Stimulated activated CD8-positive, alpha-beta memory T cell treated with anti-CD3 and anti-CD28 coated beads, Interleukin-12 subunit alpha, Interleukin-12 subunit beta, amount 100 ng/mL, for 1 hour (primary cell): ENCODE data around the gene CREB3L4.
A peak's percentile ranks its signal among the peaks of the same experiment; 100 is the strongest.

ENCODE experiments used
- DNase-seq: peaks from one replicate; pipeline ENCODE4 v3.0.0-alpha.2; 2020; ENCODE audit warnings: low read depth

Gene CREB3L4

DNA sequence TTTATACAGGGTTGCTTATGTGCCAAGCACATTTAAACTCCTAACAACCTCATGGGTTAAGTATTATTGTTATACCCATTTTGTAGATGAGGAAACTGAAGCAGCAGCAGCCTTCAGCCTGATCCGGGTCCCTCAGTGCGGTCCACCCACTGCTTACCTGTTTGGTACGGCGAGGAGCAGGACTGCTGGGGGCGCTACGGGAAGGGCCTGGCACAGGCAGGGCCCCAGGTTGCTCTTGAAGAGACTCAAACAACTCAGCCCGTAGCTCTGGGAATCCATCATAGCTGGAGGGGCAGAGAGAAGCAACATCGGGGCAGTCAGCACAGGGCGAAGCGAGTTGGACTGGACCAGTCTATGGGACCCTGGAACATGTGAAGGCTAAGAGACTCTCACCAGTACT is 30.4 kb upstream of the CREB3L4 start:
- DNase-seq, result no peak

DNA sequence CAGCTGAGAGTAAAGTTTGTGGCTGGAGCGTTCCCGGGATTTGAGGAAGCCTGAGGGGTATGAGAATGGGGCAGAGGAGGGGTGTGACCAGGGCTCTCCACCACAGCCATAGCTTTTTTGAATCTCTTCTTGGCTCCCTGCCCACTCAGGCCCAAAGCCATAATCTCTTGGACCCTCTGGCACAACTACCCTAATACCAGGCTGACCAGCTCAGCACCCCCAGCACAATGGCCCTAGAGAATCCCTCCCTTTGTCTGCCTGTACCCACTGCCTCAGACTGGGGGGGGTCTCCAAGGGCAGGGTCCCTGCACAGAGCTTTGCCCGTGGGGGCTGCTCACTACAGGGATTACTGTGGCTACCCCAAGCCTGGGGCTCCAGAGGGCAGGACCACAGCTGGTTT is 28.7 kb upstream of the CREB3L4 start:
- DNase-seq, result no peak

DNA sequence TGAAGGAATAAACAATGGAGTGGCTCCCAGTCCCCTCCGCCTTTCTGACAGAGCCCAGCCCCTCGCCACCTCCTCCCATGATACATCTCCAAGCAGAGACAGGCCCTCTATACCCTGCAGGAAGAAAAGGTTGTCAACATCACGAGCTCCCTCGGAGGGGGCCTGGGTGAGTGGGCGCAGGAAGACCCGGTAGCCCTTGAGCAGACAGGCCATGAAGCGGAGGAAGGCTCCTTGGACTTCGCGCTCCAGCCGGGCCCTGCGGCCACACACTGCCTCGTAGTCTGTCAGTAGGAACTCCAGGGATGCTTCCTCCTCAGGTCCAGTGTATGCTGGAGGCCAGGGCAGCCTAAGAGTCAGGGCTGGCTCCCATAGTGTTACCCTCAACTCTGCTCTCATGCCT is 28.2 kb upstream of the CREB3L4 start:
- DNase-seq, result no peak

DNA sequence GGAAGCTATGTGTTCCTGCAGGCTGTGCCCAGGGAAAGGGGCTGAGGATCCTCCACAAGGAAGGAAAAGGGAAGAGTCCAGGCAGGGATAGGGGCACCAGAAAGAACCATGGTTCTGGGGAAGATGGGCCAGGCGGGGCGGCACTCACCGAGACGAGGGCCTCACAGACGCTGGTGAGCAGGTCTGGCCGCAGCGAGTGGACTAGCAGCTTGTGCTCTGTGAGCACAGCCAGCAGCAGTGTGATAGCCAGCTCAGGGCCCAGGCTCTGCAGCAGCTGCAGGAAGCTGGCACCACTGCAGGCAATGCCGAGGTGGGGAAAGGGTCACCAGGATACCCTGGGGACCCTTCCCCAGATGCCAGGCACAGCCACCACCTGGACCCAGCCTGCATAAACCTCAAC is 26.9 kb upstream of the CREB3L4 start:
- DNase-seq, result no peak

DNA sequence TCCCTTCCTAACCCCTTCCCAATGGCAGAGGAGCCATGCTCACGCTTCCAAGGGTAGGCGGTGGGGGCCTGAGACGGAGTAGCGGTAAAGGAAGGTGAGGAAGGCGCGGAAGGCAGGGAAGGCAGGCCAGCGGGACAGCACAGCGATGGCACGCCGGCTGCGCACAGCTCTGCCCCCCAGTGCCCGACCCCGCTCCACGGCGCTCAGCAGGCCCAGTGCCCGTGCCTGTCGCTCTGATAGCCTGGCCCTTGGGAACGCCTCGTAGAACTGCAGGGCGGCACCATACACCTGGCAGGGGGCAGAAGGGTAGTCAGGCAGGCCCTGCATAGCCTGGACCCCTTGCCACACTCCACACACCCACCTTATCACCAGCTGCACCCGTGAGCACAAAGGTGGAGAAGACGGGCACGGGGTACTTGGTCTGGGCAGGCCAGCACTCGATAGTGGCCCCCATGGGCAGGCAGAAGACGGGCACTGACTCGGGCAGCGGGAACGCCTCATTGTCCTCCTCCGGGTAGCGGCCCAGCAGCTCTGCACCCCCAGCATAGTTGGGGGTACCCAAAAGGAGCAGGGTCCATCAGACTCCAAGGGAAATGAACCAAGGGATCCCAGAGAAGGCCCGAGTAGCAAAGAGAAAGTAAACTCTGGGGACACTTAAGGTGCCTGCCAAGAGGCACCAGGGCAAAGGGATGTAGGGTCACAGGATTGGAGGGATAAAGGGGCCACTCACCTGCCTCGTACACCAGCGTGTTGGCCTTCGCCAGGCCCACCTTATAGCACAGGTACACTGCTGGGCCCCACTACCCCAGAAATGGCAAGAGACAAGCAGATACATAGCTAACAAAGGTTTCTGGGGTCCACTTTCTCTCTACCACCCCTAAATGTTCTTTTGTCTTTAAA is 25.6 kb upstream of the CREB3L4 start:
- no peak for DNase-seq

DNA sequence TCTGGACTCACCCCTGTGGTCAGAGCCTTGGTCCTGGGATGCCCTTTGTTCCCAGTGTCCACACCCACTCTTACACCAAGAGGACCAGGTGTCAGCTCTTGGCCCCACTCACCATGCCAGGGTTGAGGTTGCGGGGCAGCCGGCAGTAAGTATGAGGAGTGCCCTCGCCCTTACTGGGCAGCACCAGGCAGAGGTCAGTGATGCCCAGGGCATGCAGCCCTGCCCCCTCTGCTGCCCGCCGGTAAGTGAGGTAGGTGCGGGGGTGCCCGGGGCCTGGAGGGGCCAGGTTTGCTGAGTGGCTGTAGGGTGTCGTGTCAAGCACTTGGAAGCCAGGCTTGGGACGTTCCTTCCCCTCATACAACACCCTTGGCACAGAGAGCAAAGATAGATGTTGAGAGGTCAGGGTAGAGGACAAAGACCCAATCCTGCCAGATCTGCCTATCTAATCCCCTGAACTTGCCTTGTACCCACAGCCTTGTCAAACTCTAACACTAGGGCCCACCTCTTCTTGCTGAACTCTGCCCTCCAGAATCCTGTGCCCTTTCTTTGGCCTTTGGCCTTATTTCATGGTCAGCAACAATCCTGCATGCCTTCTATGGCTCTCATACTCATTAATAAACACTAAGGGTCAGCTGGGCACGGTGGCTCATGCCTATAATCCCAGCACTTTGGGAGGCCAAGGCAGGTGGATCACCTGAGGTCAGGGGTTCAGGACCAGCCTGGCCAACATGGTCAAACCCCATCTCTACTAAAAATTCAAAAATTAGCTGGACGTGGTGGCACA is 24.7 kb upstream of the CREB3L4 start:
- DNase-seq, result no peak

DNA sequence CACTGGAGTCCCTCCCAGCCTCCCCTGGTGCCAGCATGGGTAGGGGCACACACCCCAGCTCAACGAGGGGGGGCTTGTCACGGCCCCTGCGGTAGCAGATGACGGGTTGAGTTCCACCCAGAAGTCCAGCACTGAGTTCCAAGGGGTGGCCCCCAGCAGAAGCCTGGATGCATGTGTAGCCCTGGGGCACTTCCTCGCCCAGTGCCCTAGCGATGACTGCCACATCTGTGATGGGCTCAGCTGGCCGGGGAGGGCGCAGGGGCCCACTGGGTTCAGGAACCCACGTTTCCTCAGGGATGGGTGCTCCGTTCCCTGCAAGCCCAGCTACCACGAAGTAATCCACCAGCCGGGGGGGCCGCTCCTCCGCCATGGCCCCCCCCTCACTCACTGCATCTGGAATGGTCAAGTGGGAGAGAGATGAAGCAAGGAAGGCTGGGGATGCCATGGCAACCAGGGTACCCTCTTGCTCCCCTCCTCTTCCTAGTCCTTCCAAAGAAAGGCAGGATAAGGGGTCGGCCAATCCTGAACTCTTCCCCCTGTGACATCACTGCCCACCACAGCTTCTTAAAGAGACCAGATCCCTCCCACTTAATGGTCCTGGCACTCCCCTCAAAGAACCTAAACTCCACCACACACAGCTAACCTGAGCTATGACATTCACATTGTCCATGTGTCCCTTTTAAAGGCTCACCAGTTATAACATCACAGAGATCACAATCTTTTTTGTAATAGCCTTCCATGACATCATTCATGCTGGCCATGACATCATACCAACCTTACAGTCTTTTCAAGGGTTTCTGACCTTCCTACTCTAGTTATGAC is 23.5 kb upstream of the CREB3L4 start:
- no peak for DNase-seq

DNA sequence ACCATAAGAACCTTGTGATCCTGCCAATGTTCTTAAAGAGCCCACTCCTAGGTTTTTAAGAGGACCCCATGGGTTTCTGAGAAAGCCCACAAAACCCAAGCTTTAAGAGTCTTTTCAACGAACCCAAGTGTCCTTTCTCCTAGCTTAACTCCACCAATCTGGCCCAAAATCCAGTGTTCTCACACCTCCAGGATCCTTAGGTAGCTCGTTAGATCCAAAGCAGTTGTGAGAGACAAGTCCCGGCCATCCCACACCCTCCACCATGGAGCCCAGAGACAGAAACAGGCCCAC is 22.9 kb upstream of the CREB3L4 start:
- no peak for DNase-seq

DNA sequence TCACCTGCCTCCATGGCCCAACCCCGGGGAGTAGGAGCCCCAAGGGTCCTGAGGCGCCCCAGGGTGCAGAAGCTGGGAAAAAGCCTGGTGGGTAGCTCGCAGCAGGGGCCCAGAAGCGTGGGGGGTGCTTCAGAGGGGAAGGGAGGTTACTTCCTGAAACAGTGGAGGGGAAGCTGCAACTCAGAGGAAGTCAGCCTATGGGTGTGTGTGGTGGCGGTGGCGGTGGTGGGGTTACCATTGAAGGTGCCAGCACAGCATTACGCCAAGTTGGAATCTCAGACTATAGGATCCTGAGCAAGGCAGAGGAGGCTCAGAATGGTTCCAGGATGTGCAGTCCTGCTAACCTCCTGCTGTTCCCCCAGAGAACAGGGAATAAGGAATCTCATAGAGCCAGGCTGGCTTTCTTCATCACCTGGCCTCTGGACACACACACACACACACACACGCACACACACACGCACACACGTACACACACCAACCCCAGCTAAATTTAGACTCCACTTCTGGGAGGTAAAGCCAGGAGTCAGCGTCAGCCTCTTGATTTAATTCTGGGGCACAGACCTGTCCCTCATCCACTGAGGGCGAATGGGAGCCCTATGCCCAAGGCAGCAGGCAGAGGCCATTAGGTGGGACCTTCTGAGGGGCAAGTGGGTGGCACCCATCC is 22.4 kb upstream of the CREB3L4 start:
- DNase-seq, result peak; percentile 62

DNA sequence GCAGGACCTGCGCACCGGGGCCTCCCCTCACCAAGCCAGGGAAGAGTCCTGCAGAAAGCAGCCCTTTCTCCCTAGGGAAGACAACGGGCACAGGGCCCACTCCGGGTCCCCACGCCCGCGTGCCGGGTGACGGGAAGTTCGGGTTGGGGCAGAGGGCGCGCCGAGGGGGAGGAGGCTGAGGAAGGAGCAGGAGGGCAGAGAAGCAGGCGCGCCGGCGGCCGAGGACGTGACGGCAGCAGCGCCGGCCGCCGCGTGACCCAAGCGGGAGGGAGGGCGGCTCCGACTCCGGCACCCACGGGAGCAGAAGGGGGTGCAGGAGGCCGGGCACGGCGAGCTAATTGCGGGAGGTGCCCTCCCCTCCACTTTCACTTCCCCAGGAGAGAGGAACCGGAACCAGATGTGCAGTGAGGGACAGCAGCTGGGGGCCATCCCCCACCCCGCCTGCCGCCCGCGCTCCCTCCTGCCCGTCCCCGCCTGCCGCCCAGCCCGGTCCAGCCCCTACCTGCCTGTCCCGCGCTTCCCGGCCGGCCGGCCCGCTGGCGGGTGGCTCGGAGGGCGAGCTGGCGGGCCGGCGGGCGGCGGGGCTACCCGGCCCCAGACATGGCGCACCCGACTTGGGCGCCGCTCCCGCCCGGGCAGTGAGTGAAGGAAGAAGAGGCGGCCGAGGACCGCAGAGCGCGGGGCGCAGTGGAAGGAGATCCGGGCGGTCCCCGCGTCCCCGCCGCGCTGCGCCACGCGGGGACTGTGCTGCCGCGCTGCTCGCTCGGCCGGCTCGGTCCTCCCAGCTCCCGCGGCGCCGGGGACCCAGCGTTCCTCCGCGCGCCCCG is 21.7 kb upstream of the CREB3L4 start:
- DNase-seq, result peak; percentile 57

DNA sequence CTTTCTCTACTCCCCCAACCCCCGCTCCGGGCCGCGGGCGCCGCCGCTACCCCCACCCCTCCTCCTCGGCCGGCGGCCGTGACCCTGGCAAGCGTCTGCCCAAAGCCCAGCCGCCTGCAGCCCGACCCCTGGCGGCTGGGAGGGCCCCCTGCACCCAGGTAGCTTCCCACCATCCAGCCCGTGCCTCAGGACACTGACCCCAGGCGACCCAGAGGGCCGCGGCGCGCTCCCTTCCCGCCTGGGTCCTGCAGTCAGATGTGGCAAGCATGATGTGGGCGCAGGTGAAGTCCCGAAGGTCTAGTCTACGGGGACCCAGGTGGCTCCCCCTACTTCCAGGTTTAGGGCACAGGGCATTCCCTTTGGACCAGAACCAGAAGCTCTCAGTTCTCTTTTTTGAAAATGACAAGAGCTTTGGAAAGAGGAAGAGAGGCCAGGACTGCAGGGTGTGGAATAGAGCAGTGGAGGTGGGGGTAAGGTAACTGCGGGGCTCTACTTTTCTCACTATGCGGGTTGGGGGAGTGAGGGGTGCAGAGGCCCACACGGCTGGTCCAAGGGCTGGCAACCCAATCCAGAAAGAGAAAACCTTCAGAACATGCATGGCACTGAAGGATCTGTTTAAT is 21.0 kb upstream of the CREB3L4 start, which contains the start of gene DENND4B:
Gene DENND4B, minus strand, starts transcription at position 97 of the 620 bp plus-strand sequence. CDS start 2,344 bp downstream, outside the sequence.
- DNase-seq, result peak; percentile 60

DNA sequence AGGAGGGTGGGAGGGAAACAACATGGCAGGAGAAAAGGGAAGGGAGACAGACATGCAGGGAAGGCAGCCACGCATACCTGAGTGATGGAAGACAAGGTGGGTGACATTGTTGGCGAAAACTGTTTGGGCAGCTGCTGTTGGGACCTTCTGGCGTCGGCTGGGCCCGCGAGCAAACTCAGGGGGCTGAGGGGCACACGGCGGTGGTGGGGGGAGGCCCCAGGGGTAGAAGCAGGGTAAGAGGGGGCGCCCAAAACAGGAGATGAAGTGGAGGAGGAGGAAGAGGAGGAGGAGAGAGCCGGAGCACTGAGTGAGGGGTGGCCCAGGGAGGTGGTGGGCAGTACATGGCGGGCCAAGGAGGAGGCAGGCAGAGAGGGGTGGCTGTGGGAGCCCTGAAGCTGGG is 16.5 kb upstream of the CREB3L4 start:
- no peak for DNase-seq

DNA sequence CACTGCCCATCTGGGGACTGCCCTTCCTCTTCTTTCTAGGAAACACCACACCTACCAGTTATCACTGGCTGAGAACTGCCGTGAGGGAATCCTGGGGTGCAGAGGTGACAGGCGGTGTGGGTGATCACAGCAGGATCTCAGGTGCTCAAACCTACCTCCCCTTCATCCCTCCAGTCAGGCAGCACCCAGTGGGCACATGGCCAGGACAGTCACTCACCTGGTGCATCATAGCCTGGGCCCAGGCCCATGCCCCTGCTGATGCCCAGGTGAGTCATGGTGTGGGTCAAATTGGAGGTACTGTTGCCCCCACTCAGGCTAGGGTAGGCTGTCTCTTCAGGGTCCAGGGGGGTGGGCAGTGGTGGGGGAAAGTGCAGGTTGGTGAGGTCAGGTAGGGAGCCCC is 15.9 kb upstream of the CREB3L4 start:
- no peak for DNase-seq

DNA sequence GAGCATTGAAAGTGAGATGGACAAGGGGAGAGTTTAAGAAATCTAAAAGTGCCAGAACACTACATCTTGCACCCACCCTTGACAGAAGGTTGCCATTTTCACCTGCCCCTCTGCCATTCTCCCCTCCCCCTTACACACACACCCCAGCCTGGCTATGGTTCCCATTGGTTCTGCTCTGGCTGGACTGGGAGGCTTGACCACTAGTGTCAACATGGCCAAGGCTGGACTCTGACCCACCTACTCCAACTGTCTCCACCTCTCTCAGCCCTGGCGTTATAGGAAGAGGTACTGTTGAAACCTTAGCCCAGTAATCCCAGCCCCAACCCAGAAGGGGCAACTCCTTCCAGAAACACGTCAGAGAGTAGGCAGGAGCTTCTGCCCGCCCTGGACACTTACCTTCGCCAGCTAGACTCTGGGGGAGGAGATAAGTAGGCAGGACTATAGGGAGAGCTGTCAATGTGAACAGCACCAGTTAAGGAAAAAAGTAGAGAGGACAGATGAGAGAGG is 13.8 kb upstream of the CREB3L4 start:
- DNase-seq, result no peak

DNA sequence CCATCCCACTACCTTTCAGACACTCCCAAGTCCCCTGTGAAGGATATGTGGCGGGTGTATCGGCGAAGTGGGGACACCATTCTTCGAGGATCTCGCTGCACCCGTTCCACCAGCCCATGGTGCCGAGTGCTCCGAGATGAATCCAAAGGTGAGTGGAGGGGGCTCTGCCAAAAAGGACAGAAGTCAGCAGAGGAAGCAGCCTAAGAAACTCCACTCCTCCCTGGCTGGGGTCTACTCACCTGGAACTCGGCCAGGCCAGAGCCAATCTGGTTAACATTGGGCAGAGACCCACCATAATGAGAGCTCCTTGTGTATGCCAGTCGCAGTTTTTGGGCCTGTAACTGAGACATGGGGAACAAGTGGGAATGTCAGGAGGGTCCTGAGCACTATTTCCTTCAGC is 12.9 kb upstream of the CREB3L4 start:
- DNase-seq, result no peak

DNA sequence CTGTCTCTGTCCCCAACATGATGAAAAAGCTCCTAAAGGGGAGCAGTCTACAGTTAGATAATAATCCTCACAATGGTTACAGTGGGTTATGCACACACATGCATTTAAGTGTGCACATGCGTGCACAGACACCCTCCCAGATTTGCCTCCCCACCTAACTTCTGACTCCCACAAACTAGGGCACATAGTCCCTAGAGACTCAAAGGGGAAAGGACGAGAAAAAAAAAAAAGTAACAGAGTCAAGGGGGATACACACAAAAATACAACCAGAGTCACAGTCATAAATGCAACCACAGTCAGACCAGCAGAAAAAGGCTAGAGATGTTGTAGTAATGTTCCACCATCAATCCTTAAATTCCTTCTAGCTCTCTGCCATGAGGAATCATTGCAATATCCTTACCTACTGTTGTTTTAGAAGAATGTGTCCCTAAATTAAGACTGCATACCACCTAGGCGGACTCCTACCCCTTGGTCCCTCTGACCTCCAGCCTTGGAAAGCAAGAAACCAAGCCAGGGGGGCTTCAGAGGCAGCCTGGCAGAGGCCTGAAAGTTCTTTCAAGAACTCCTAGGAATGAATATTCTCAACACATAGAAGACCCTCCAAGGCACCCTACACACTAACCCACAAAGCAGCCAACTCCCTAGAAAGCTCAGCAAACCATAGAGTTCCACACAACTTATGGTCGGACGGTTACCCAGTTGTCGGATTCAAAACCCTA is 10.5 kb upstream of the CREB3L4 start:
- DNase-seq, result no peak

DNA sequence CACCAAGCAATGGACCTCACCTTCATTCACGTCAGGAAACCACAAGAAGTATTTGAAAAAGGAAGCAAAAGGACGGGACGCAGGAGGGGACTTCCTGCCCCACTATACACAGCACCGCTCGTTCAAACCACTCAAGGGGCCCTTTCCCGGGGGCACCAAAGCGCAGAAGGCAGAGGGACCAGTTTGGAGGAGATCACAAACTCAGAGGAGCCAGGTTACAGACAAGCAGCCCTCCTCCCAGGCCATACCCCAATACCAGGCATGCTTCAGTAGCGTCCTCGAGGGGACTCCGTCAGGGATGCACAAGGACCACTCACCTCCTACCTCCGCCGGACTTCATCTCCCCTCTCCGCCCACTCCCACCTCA is 10.0 kb upstream of the CREB3L4 start:
- no peak for DNase-seq

DNA sequence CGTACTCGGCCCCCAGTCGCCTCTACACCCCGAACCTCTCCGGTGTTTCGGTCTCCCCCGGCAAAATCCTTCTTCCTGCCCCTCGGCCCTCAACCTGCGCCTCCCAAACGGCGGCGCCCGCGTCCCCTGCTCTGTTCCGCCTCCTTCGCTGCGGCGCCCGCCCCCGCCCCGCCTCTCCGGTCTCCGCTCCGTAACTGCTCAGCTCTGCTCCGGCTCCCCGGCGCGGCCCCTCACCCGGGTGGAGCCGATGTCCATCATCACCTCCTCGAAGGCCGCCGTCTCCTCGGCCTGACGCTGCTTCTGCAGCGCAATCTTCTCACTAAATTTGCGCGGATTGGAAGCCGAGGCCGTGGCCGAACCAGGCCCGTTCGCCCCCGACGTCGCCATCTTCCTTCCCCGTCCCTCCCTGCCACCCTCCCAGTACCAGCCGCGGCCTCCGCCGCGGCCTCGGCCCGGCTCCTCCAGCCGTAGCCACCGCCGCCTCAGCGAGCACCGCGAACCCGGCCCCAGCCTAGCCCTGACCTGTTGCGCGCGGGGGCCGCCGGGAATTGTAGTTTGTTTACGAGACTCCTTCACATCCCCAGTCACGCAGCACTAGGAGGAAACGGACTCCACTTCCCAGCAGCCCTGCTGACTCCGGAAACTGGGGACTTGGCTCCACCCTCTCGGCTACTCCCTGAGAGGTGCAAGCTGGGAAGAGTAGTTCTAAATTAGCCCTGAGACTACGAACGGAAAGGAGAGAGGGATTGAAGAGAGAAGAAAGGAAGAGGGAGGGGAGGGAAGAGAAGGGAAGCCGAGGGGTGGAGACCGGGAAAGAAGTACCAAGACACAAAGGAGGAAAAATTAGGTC is 9.4 kb upstream of the CREB3L4 start, which contains the start of gene CRTC2:
Gene CRTC2, minus strand, starts transcription at position 502 of the 850 bp plus-strand sequence. Its CDS starts 115 bp downstream, at position 387.
- peak; percentile 96 for DNase-seq

DNA sequence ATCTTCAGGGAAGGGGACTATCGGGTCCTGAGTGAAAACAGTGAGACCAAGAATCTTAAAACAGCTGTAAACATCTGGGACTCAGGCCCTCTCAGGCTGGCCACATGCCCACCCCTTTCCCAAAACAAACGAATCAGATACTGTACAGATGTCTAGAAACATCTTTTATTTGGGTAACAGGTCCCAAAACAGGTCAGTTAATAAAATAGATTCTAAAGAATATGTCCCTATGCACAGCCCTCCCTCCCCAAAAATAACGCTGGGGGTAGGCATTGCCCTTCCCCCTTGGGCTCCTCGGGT is 8.8 kb upstream of the CREB3L4 start:
- no peak for DNase-seq
